Sigmoid colon (tissue), 7 donors: ENCODE results near the gene BDKRB2. TPM values are rescaled to one million over a fixed set of nuclear protein-coding genes. Genes with fewer than 3 reads are reported as not detected.

Experiments
- DNase-seq: peaks from one replicate; pipeline ENCODE4 v3.0.0-alpha.2; 2019
- H3K27ac ChIP-seq, 4 donors: fragments of 200-600 bp; sonication (generic); one replicate each; pipeline ENCODE4 v1.5.1; 2016 to 2019; ENCODE audit warnings: mild to moderate bottlenecking in 1 of 4
- H3K27me3 ChIP-seq, 3 donors: fragments of 200-600 bp; sonication (generic); one replicate each; pipeline ENCODE4 v1.5.1; 2019; ENCODE audit warnings: mild to moderate bottlenecking in 1 of 3
- H3K36me3 ChIP-seq, 4 donors: fragments of 200-600 bp; sonication (generic); one replicate each; pipeline ENCODE4 v1.5.1; 2016 to 2019
- H3K4me1 ChIP-seq, 4 donors: fragments of 200-600 bp; sonication (generic); one replicate each; pipeline ENCODE4 v1.5.1; 2017 to 2019
- H3K4me3 ChIP-seq, 4 donors: fragments of 200-600 bp; sonication (generic); one replicate each; pipeline ENCODE4 v1.5.1; 2017 to 2019; ENCODE audit warnings: mild to moderate bottlenecking in 2 of 4, moderate library complexity in 1 of 4
- H3K9me3 ChIP-seq, 4 donors: fragments of 200-600 bp in 3 of 4; sonication (generic) in 3 of 4; one replicate each; pipeline versions ENCODE4 v1.5.1 to v1.6.1; 2013 to 2019
- EP300 ChIP-seq, 4 donors: sonication (generic); formaldehyde crosslinking; IDR thresholded peaks; one replicate each; pipeline ENCODE4 v1.6.1; 2017; ENCODE audit warnings: antibody characterized with exemption in 4 of 4
- POLR2A ChIP-seq, 2 donors: fragments of 450-650 bp; IDR thresholded peaks; one replicate each; pipeline ENCODE4 v1.6.1; 2016; ENCODE audit warnings: antibody characterized with exemption in 2 of 2, mild to moderate bottlenecking in 2 of 2, moderate library complexity in 2 of 2
- POLR2AphosphoS5 ChIP-seq, 4 donors: sonication (generic); formaldehyde crosslinking; IDR thresholded peaks; one replicate each; pipeline ENCODE4 v1.6.1; 2017; ENCODE audit warnings: antibody characterized with exemption in 4 of 4
- WGBS, 2 donors: extraction: QIAGEN DNeasy Blood & Tissue Kit; methylation state at CpG; one replicate each; pipeline ENCODE4 v1.1.7; 2013; 5-methylcytosine and 5-hydroxymethylcytosine counted together
- intact Hi-C: fragments of 100-400 bp; cut with DNase I; formaldehyde crosslinking; loops from one replicate; pipeline ENCODE4 v1.15.1; 2023
- polyA plus RNA-seq, 3 donors: library from polyadenylated mRNA; stranded (reverse); fragments of 200-250 nt; gene quantifications; one replicate each; pipeline ENCODE4 v1.2.3, GENCODE V29; 2013
- total RNA-seq, 4 donors: library from RNA; depleted of rRNA; stranded (reverse); fragments of >200 nt; gene quantifications; one replicate each; pipeline ENCODE4 v1.1.0, GENCODE V29; 2016
- TF ChIP-seq, protein P1 (sequence below), 4 experiments: fragments of 450-650 bp in 3 of 4; fragments of 200-600 bp in 1 of 4; IDR thresholded peaks; one replicate each; pipeline ENCODE4 v1.5.1; 2016 to 2019; ENCODE audit warnings: antibody characterized with exemption in 4 of 4, mild to moderate bottlenecking in 3 of 4, moderate library complexity in 2 of 4
- donor health status: healthy with polysubstance abuse.
- donor health status: Bipolar disorder and iron deficiency.
- donor health status: healthy.

BDKRB2 gene
- total and polyA plus RNA-seq, 7 donors: 1.8 to 10.8 (median 4.5) TPM

DNA sequence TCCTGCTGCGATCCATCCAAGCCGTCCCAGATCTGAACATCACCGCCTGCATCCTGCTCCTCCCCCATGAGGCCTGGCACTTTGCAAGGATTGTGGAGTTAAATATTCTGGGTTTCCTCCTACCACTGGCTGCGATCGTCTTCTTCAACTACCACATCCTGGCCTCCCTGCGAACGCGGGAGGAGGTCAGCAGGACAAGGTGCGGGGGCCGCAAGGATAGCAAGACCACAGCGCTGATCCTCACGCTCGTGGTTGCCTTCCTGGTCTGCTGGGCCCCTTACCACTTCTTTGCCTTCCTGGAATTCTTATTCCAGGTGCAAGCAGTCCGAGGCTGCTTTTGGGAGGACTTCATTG, 59.5 kb downstream of the BDKRB2 start:
- Histone ChIP-seq H3K27ac (no peak overlapping the region), H3K27me3 (no peaks in the 10 kb centered on the region), H3K36me3 (no peaks in the 10 kb centered on the region), H3K4me3 (no peak overlapping the region), H3K9me3 (no peaks in the 10 kb centered on the region), H3K4me1 (peaks cover 0 to 49% (median 30%) of the 10 kb centered on the region in 4 donors)
- intact Hi-C loops: no loop called here
- no peak for TF ChIP-seq EP300 (IDR thresholded peaks at IDR 0.05)
- TF ChIP-seq POLR2A (IDR thresholded peaks at IDR 0.05): no peak
- no peak for TF ChIP-seq POLR2AphosphoS5 (IDR thresholded peaks at IDR 0.05)
- TF ChIP-seq, protein P1, sequence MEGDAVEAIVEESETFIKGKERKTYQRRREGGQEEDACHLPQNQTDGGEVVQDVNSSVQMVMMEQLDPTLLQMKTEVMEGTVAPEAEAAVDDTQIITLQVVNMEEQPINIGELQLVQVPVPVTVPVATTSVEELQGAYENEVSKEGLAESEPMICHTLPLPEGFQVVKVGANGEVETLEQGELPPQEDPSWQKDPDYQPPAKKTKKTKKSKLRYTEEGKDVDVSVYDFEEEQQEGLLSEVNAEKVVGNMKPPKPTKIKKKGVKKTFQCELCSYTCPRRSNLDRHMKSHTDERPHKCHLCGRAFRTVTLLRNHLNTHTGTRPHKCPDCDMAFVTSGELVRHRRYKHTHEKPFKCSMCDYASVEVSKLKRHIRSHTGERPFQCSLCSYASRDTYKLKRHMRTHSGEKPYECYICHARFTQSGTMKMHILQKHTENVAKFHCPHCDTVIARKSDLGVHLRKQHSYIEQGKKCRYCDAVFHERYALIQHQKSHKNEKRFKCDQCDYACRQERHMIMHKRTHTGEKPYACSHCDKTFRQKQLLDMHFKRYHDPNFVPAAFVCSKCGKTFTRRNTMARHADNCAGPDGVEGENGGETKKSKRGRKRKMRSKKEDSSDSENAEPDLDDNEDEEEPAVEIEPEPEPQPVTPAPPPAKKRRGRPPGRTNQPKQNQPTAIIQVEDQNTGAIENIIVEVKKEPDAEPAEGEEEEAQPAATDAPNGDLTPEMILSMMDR (IDR thresholded peaks at IDR 0.05): no peak
- 93 to 98% methylated on average over 14 of the region's 14 CpGs for WGBS, 2 donors
- peak; percentile 40 for DNase-seq

DNA sequence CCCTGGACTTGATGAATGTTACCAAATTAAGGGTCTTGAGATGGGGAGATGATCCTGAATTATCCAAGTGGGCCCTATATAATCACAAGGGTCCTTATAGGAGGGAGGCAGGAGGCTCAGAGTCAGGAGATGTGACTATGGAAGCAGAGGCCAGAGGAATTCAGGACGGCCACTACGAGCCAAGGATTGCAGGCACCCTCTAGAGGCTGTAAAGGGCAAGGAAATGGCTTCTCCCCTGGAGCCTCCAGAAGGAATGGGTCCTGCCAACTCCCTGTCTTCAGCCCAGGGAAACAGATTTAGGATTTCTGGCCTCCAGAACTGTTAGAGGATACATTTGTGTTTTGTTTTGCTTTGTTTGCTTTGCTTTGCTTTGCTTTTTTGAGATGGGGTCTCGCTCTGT, 60.2 kb downstream of the BDKRB2 start:
- H3K27me3 ChIP-seq: no peaks in the 10 kb centered on the region
- H3K4me1 ChIP-seq: peaks cover 0 to 56% (median 36%) of the 10 kb centered on the region in 4 donors
- H3K36me3 ChIP-seq: no peaks in the 10 kb centered on the region
- DNase-seq: peak; percentile 45
- TF ChIP-seq POLR2AphosphoS5 (IDR thresholded peaks at IDR 0.05): no peak
- TF ChIP-seq EP300 (IDR thresholded peaks at IDR 0.05): no peak
- TF ChIP-seq POLR2A (IDR thresholded peaks at IDR 0.05): no peak
- TF ChIP-seq, protein P1 (IDR thresholded peaks at IDR 0.05): no peak
- H3K9me3 ChIP-seq: no peaks in the 10 kb centered on the region
- WGBS, 2 donors: 67 to 69% methylated on average over 3 of the region's 3 CpGs
- no peak overlapping the region for H3K27ac ChIP-seq
- intact Hi-C loops: no loop called here
- H3K4me3 ChIP-seq: no peak overlapping the region

DNA sequence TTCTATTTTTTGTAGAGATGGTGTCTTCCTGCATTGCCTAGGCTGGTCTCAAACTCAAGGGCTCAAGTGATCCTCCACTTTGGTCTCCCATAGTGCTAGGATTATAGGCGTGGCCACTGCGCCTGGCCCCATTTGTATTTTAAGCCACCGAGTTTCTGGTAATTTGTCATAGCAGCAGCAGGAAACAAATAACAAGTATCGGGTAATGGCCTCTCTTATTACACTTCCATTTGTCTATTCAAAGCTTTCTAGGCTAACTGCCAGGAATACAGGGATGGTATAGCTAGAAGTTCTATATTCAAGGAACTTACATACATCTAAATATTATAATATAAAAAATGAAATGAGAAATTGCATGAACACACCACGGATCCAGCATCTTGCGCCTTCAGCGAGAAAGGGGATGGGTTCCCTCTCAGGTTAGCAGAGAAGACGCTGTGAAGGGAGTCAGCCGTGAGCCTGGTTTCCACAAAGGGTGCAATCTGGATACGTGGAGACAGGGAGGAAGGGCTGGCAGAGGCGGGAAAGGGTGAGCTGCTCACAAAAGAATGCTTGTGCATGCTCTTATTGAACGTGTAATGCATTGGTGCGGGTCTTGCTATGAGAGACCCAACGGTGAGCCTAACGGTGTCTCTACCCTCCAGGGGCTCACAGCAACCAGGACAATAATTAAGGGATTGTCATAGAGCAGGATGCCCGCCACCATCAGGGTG, 60.9 kb downstream of the BDKRB2 start:
- H3K27me3 ChIP-seq: no peaks in the 10 kb centered on the region
- H3K4me1 ChIP-seq: peaks cover 0 to 61% (median 39%) of the 10 kb centered on the region in 4 donors
- DNase-seq: no peak
- TF ChIP-seq POLR2AphosphoS5 (IDR thresholded peaks at IDR 0.05): no peak
- no peak for TF ChIP-seq EP300 (IDR thresholded peaks at IDR 0.05)
- TF ChIP-seq POLR2A (IDR thresholded peaks at IDR 0.05): no peak
- WGBS, 2 donors: 75 to 85% methylated on average over 16 of the region's 16 CpGs
- H3K27ac ChIP-seq: no peak overlapping the region
- no peaks in the 10 kb centered on the region for H3K9me3 ChIP-seq
- intact Hi-C loops: no loop called here
- no peak overlapping the region for H3K4me3 ChIP-seq
- no peaks in the 10 kb centered on the region for H3K36me3 ChIP-seq

DNA sequence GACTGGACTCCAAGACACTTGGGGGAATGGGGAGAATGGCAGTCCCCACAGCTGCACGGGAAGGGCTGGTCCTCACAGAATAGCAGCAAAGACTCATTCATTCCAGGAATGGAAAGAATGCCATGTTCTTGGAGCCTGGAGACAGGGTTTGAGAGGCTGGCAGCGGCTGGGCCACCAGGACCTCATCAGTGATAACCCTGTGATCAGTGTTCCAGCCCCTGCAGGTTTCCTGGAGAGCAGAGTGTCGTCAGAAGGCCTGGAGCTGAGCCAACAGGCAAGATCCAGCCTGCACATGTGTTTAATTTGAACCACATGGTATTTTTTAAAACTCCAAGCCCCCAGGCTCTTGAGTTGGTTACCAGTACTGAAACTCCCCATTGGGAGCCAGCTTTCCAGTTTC, 62.7 kb downstream of the BDKRB2 start:
- Histone ChIP-seq H3K27me3 (no peaks in the 10 kb centered on the region), H3K4me3 (no peak overlapping the region), H3K36me3 (no peaks in the 10 kb centered on the region), H3K9me3 (no peaks in the 10 kb centered on the region), H3K4me1 (peaks cover 0 to 52% (median 30%) of the 10 kb centered on the region in 4 donors), H3K27ac (peak overlapping the region in 1 of 4 donors; percentile 83)
- WGBS, 2 donors: 47 to 59% methylated on average over 3 of the region's 3 CpGs
- TF ChIP-seq POLR2AphosphoS5 (IDR thresholded peaks at IDR 0.05) (no peak), EP300 (IDR thresholded peaks at IDR 0.05) (no peak), POLR2A (IDR thresholded peaks at IDR 0.05) (no peak)
- TF ChIP-seq, protein P1 (IDR thresholded peaks at IDR 0.05): no peak
- DNase-seq: peak; percentile 68
- intact Hi-C loops: no loop called here

DNA sequence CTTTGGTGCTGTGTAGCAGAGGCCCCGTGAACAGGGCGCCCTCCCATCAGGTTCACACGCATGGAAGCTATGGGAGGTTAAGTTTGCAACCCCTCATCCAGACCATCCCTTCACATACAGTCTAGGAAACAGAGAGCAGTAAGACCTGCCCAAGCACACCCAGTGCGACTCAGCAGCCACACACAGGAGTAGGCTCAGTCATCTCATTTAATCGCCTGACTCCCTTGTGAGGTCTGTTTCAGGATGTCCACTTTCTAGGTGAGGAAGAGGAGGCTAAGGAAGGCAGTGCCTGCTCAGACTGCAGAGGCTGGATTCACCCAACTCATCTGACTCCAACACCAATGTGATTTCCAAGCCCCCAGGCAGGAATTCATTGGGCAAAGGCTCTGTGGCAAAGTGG, 63.3 kb downstream of the BDKRB2 start:
- H3K27ac ChIP-seq: peak overlapping the region in 3 of 4 donors; percentile 71 to 83 (median 80)
- intact Hi-C loops: no loop called here
- H3K36me3 ChIP-seq: no peaks in the 10 kb centered on the region
- DNase-seq: peak; percentile 30
- WGBS, 2 donors: 93 to 94% methylated on average over 5 of the region's 5 CpGs
- H3K4me3 ChIP-seq: no peak overlapping the region
- no peaks in the 10 kb centered on the region for H3K27me3 ChIP-seq
- H3K4me1 ChIP-seq: peaks cover 0 to 52% (median 30%) of the 10 kb centered on the region in 4 donors
- TF ChIP-seq EP300 (IDR thresholded peaks at IDR 0.05): no peak
- no peak for TF ChIP-seq POLR2A (IDR thresholded peaks at IDR 0.05)
- TF ChIP-seq POLR2AphosphoS5 (IDR thresholded peaks at IDR 0.05): no peak
- TF ChIP-seq, protein P1 (IDR thresholded peaks at IDR 0.05): no peak
- no peaks in the 10 kb centered on the region for H3K9me3 ChIP-seq
